Smooth muscle cell (in vitro differentiated cells): Measurements from ENCODE around the gene ITPRIP. TPM values are rescaled to one million over a fixed set of nuclear protein-coding genes. Genes with fewer than 3 reads are reported as not detected.

Experiments
- DNase-seq: peaks from one replicate; lab custom pipeline; 2025; ENCODE audit not compliant: unreplicated experiment; lab: John Stamatoyannopoulos, UW
- H2AFZ ChIP-seq: fragments of 200-600 bp; sonication (generic); 2 replicates; pipeline ENCODE4 v1.6.0; 2016; ENCODE audit warnings: antibody characterized with exemption, low read depth, mild to moderate bottlenecking
- H3F3A ChIP-seq: fragments of 200-600 bp; sonication (generic); 2 replicates; pipeline ENCODE4 v1.6.0; 2017; ENCODE audit warnings: antibody characterized with exemption, low read depth
- H3K27ac ChIP-seq: fragments of 200-600 bp; sonication (generic); 2 replicates; pipeline ENCODE4 v1.5.1; 2016; ENCODE audit warnings: low read depth, mild to moderate bottlenecking
- H3K27me3 ChIP-seq: fragments of 200-600 bp; sonication (generic); 2 replicates; pipeline ENCODE4 v1.6.1; 2016; ENCODE audit warnings: low read depth, mild to moderate bottlenecking
- H3K36me3 ChIP-seq: fragments of 200-600 bp; sonication (generic); 2 replicates; pipeline ENCODE4 v1.5.1; 2016; ENCODE audit warnings: low read depth
- H3K4me1 ChIP-seq: fragments of 200-600 bp; sonication (generic); 2 replicates; pipeline ENCODE4 v1.5.1; 2016; ENCODE audit warnings: low read depth
- H3K4me2 ChIP-seq: fragments of 200-600 bp; sonication (generic); 2 replicates; pipeline ENCODE4 v1.6.0; 2016; ENCODE audit warnings: mild to moderate bottlenecking
- H3K4me3 ChIP-seq: fragments of 200-600 bp; sonication (generic); 2 replicates; pipeline ENCODE4 v1.5.1; 2016; ENCODE audit warnings: mild to moderate bottlenecking
- H3K79me2 ChIP-seq: fragments of 200-600 bp; sonication (generic); 2 replicates; pipeline ENCODE4 v1.6.0; 2016; ENCODE audit warnings: low read depth, mild to moderate bottlenecking
- H3K9ac ChIP-seq: fragments of 200-600 bp; sonication (generic); 2 replicates; pipeline ENCODE4 v1.6.0; 2016; ENCODE audit warnings: low read depth
- H3K9me3 ChIP-seq: fragments of 200-600 bp; sonication (generic); replicated peaks from 2 replicates; pipeline ENCODE4 v1.5.1; 2016; ENCODE audit warnings: low read depth
- H4K20me1 ChIP-seq: fragments of 200-600 bp; sonication (generic); 2 replicates; pipeline ENCODE4 v1.6.0; 2016; ENCODE audit warnings: low read depth
- WGBS: methylation state at CpG from one replicate; pipeline ENCODE4 v1.1.7; 2016; ENCODE audit warnings: low lambda C conversion rate; 5-methylcytosine and 5-hydroxymethylcytosine counted together
- polyA plus RNA-seq: library from polyadenylated mRNA; unstranded; fragments of >200 nt; fragmentation: Nextera tagmentation; extraction: Ambion mirVana; gene quantifications from 2 replicates; pipeline ENCODE4 v1.2.1, GENCODE V29; 2016
- total RNA-seq: library from RNA; depleted of rRNA; stranded (reverse); fragments of >200 nt; gene quantifications from 2 replicates; pipeline ENCODE4 v1.2.3, GENCODE V29; 2014
- TF ChIP-seq, protein P1 (sequence below): fragments of 200-600 bp; sonication (generic); IDR thresholded peaks from 2 replicates; pipeline ENCODE4 v1.5.1; 2017; ENCODE audit warnings: borderline replicate concordance, mild to moderate bottlenecking, antibody characterized with exemption; ENCODE audit not compliant: insufficient read depth, poor library complexity, severe bottlenecking

Gene ITPRIP
- total and polyA plus RNA-seq, 2 experiments from 2014 or later, result 33.6 to 59.3 TPM

DNA sequence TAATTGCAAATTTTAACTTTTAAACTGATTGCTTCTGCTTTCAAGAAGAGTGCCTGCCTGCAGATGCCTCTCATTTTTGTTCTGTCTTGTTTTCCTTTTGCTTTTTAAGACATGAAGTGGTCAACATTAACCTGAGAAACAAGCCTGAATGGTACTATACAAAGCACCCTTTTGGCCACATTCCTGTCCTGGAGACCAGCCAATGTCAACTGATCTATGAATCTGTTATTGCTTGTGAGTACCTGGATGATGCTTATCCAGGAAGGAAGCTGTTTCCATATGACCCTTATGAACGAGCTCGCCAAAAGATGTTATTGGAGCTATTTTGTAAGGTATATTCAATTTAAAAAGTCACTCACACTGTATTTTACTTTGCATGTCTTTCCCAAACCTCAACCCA is 60.5 kb downstream of the ITPRIP start:
- H3K27me3 ChIP-seq, result no peaks in the 10 kb centered on the region
- H3K36me3 ChIP-seq, result no peaks in the 10 kb centered on the region
- TF ChIP-seq, protein P1, sequence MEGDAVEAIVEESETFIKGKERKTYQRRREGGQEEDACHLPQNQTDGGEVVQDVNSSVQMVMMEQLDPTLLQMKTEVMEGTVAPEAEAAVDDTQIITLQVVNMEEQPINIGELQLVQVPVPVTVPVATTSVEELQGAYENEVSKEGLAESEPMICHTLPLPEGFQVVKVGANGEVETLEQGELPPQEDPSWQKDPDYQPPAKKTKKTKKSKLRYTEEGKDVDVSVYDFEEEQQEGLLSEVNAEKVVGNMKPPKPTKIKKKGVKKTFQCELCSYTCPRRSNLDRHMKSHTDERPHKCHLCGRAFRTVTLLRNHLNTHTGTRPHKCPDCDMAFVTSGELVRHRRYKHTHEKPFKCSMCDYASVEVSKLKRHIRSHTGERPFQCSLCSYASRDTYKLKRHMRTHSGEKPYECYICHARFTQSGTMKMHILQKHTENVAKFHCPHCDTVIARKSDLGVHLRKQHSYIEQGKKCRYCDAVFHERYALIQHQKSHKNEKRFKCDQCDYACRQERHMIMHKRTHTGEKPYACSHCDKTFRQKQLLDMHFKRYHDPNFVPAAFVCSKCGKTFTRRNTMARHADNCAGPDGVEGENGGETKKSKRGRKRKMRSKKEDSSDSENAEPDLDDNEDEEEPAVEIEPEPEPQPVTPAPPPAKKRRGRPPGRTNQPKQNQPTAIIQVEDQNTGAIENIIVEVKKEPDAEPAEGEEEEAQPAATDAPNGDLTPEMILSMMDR, result no peak
- 92% methylated on average over 2 of the region's 2 CpGs for WGBS
- H2AFZ ChIP-seq, result no peak overlapping the region
- DNase-seq, result no peak
- H3K9me3 ChIP-seq, result no peaks in the 10 kb centered on the region
- H3F3A ChIP-seq, result no peaks in the 10 kb centered on the region
- no peak overlapping the region for H3K4me2 ChIP-seq
- no peak overlapping the region for H3K27ac ChIP-seq
- H3K4me1 ChIP-seq, result no peaks in the 10 kb centered on the region
- H3K9ac ChIP-seq, result no peak overlapping the region
- H4K20me1 ChIP-seq, result no peaks in the 10 kb centered on the region
- H3K79me2 ChIP-seq, result no peaks in the 10 kb centered on the region
- H3K4me3 ChIP-seq, result no peak overlapping the region

DNA sequence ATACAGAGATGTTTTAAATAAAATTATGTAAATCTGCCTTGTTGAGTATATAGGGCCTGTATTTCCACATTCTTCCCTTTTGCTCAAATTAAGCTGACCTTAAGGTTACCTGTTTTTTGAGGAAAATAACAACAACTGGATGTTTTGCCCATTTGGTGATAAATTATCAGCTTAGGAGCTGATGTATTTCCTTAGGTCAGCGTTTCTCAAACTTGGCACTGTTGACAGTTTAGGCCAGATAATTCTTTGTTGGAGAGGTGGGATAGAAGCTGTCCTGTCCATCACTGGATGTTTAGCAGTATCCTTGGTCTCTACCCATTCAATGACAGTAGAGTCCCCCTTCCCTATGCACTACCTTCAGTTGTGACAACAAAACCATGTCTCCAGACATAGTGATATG is 62.1 kb downstream of the ITPRIP start:
- no peak overlapping the region for H3K9ac ChIP-seq
- no peak overlapping the region for H2AFZ ChIP-seq
- no peaks in the 10 kb centered on the region for H3K79me2 ChIP-seq
- no peaks in the 10 kb centered on the region for H3K36me3 ChIP-seq
- H4K20me1 ChIP-seq, result no peaks in the 10 kb centered on the region
- no peak overlapping the region for H3K4me2 ChIP-seq
- TF ChIP-seq, protein P1, result no peak
- H3K27ac ChIP-seq, result no peak overlapping the region
- WGBS, result 90% methylated on average over 1 of the region's 1 CpG
- H3K4me3 ChIP-seq, result no peak overlapping the region
- H3K4me1 ChIP-seq, result no peaks in the 10 kb centered on the region
- no peak for DNase-seq
- peaks cover under 1% of the 10 kb centered on the region for H3F3A ChIP-seq
- no peaks in the 10 kb centered on the region for H3K9me3 ChIP-seq
- no peaks in the 10 kb centered on the region for H3K27me3 ChIP-seq

DNA sequence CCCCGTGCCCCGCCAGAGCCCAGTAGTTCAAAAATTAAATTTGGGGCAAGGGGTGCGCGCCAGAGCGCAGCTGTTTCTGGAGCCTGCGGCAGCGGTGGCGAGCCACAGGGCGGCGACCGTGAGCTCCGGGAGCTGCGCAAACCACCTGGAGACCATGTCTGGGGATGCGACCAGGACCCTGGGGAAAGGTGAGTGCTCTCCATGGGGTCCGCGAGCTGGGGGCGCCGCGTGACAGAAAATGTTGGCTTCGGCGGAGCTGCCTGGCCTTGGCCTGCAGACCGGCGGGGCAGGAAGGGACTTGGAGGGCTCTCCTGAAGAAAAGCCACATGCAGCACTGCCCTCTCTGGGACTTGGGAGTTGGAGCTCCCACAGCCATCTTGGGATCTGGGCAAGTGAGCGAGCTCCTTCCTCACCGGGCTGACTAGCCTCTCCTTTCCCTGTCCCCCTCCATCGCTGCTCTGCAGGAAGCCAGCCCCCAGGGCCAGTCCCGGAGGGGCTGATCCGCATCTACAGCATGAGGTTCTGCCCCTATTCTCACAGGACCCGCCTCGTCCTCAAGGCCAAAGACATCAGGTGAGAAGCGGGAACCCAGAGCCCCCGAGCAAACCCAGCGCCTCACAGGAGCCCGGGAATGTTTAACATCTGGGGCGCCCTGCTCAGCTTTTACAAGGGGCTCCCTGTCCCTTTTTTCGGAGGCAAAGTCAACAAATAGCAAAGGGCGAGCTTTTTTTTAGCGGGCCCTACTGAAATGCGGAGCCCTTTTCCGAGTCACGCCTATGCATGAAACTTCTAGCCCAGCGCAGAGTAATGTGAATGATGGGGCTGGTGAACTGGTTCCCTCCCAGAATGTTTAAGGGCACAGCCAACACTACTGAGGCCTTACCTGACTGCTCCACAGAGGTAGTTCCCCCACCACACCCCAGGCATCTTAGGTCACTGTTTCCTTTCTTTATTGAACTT is 63.2 kb downstream of the ITPRIP start:
- H3K9ac ChIP-seq, result peak overlapping the region; percentile 18

More for the DNA sequence above, 63.2 kb downstream of the ITPRIP start:
- H3K79me2 ChIP-seq, result no peaks in the 10 kb centered on the region
- H4K20me1 ChIP-seq, result no peaks in the 10 kb centered on the region
- H3K9me3 ChIP-seq, result no peaks in the 10 kb centered on the region
- 41% methylated on average over 42 of the region's 42 CpGs for WGBS
- H2AFZ ChIP-seq, result peak overlapping the region; percentile 64
- no peak overlapping the region for H3K27ac ChIP-seq
- DNase-seq, result no peak
- no peaks in the 10 kb centered on the region for H3K27me3 ChIP-seq
- H3F3A ChIP-seq, result peaks cover 6% of the 10 kb centered on the region
- TF ChIP-seq, protein P1, result peak; percentile 80
- peak overlapping the region; percentile 69 for H3K4me2 ChIP-seq
- H3K4me3 ChIP-seq, result peak overlapping the region; percentile 33
- no peaks in the 10 kb centered on the region for H3K4me1 ChIP-seq
- H3K36me3 ChIP-seq, result no peaks in the 10 kb centered on the region
